Ovary (tissue), 3 donors: ENCODE data around the gene DEFB127.

Experiments used
- CTCF ChIP-seq, 3 donors: fragments of 450-650 bp in 2 of 3; fragments of 200-600 bp in 1 of 3; IDR thresholded peaks; one replicate each; pipeline versions ENCODE4 v1.5.1 to v1.8.0; 2016 to 2022; ENCODE audit warnings: antibody characterized with exemption in 3 of 3, mild to moderate bottlenecking in 1 of 3
- POLR2A ChIP-seq: fragments of 450-650 bp; IDR thresholded peaks from one replicate; pipeline ENCODE4 v1.6.1; 2017; ENCODE audit warnings: antibody characterized with exemption, mild to moderate bottlenecking, moderate library complexity
- donor health status: DM: no; HTN: no; CAD: no.

- TF ChIP-seq CTCF (IDR thresholded peaks at IDR 0.05): no peak
- no peak for TF ChIP-seq POLR2A
Observed at GRCh38 chr20:168876-169275, 11.6 kb downstream of the DEFB127 start.
